Liver (tissue), 9 donors: Measurements from ENCODE around the gene CFAP97. TPM values are rescaled to one million over a fixed set of nuclear protein-coding genes. Genes with fewer than 3 reads are reported as not detected.

Experiments used
- DNase-seq: peaks from one replicate; pipeline ENCODE4 v3.0.0-alpha.2; 2017; ENCODE audit warnings: low spot score
- H3K27ac ChIP-seq, 2 donors: one replicate each; pipeline ENCODE4 v1.7.0; 2013; ENCODE audit warnings: inconsistent platforms in 2 of 2, low read length in 2 of 2, control low read depth in 1 of 2, low read depth in 1 of 2, mild to moderate bottlenecking in 1 of 2
- H3K27me3 ChIP-seq, 4 donors: one replicate each; pipeline versions ENCODE4 v1.6.1 to v1.7.0; 2013; ENCODE audit warnings: low read length in 3 of 4, inconsistent platforms in 1 of 4, mild to moderate bottlenecking in 1 of 4, moderate library complexity in 1 of 4; ENCODE audit not compliant: control insufficient read depth in 4 of 4, insufficient read depth in 4 of 4
- H3K36me3 ChIP-seq, 4 donors: one replicate each; pipeline versions ENCODE4 v1.6.1 to v1.7.0; 2013; ENCODE audit warnings: low read length in 3 of 4, mild to moderate bottlenecking in 3 of 4, low read depth in 1 of 4, moderate library complexity in 1 of 4; ENCODE audit not compliant: control insufficient read depth in 4 of 4, insufficient read depth in 3 of 4
- H3K4me1 ChIP-seq, 4 donors: one replicate each; pipeline versions ENCODE4 v1.6.1 to v1.7.0; 2013; ENCODE audit warnings: low read length in 3 of 4, mild to moderate bottlenecking in 3 of 4, moderate library complexity in 1 of 4; ENCODE audit not compliant: control insufficient read depth in 4 of 4, insufficient read depth in 4 of 4
- H3K4me3 ChIP-seq, 3 donors: one replicate each; pipeline versions ENCODE4 v1.6.1 to v1.7.0; 2013; ENCODE audit warnings: low read length in 3 of 3, control low read depth in 1 of 3, low read depth in 1 of 3, mild to moderate bottlenecking in 1 of 3
- H3K9ac ChIP-seq, 2 donors: one replicate each; pipeline ENCODE4 v1.7.0; 2013; ENCODE audit warnings: low read length in 2 of 2, mild to moderate bottlenecking in 2 of 2, moderate library complexity in 2 of 2, control low read depth in 1 of 2, low read depth in 1 of 2
- H3K9me3 ChIP-seq, 4 donors: one replicate each; pipeline versions ENCODE4 v1.6.1 to v1.7.0; 2013; ENCODE audit warnings: low read length in 3 of 4; ENCODE audit not compliant: control insufficient read depth in 4 of 4
- ATF3 ChIP-seq: IDR thresholded peaks from 2 replicates; pipeline ENCODE4 v1.6.1; 2016; ENCODE audit warnings: antibody characterized with exemption
- EGR1 ChIP-seq, 2 donors: IDR thresholded peaks; 2 replicates each; pipeline ENCODE4 v1.6.1; 2016 to 2018; ENCODE audit warnings: antibody characterized with exemption in 2 of 2, low read depth in 2 of 2
- FOXA1 ChIP-seq: IDR thresholded peaks from 2 replicates; pipeline ENCODE4 v1.6.1; 2016; ENCODE audit warnings: antibody characterized with exemption
- GABPA ChIP-seq, 2 donors: IDR thresholded peaks in 1 of 2; conservative IDR thresholded peaks in 1 of 2; 2 replicates each; pipeline ENCODE4 v1.6.1; 2016; ENCODE audit warnings: antibody characterized with exemption in 2 of 2, mild to moderate bottlenecking in 1 of 2, moderate library complexity in 1 of 2
- HNF4A ChIP-seq, 2 donors: conservative IDR thresholded peaks; 2 replicates each; pipeline ENCODE4 v1.6.1; 2016; ENCODE audit warnings: antibody characterized with exemption in 2 of 2, mild to moderate bottlenecking in 2 of 2
- HNF4G ChIP-seq: IDR thresholded peaks from 2 replicates; pipeline ENCODE4 v1.6.1; 2016; ENCODE audit warnings: antibody characterized with exemption
- JUND ChIP-seq, 2 donors: IDR thresholded peaks; 2 replicates each; pipeline ENCODE4 v1.6.1; 2016; ENCODE audit warnings: antibody characterized with exemption in 2 of 2
- REST ChIP-seq: IDR thresholded peaks from 2 replicates; pipeline ENCODE4 v1.6.1; 2016; ENCODE audit warnings: antibody characterized with exemption, mild to moderate bottlenecking
- RXRA ChIP-seq, 2 donors: IDR thresholded peaks; 2 replicates each; pipeline ENCODE4 v1.6.1; 2017 to 2018; ENCODE audit warnings: antibody characterized with exemption in 2 of 2, mild to moderate bottlenecking in 1 of 2
- TAF1 ChIP-seq: conservative IDR thresholded peaks from 2 replicates; pipeline ENCODE4 v1.6.1; 2016; ENCODE audit warnings: antibody characterized with exemption, mild to moderate bottlenecking
- YY1 ChIP-seq: IDR thresholded peaks from 2 replicates; pipeline ENCODE4 v1.6.1; 2016; ENCODE audit warnings: antibody characterized with exemption, mild to moderate bottlenecking
- WGBS: extraction: QIAGEN DNeasy Blood & Tissue Kit; methylation state at CpG from one replicate; pipeline ENCODE4 v1.1.7; 2013; 5-methylcytosine and 5-hydroxymethylcytosine counted together
- polyA plus RNA-seq, 2 donors: library from polyadenylated mRNA; stranded (reverse) in 1 of 2; unstranded in 1 of 2; fragments of 200-250 nt in 1 of 2; fragments of >200 nt in 1 of 2; fragmentation: Nextera tagmentation in 1 of 2; extraction: Ambion mirVana in 1 of 2; gene quantifications; one replicate each; pipeline versions ENCODE4 v1.2.1 to v1.2.3, GENCODE V29; 2013 to 2015
- total RNA-seq, 2 donors: library from RNA; depleted of rRNA; stranded (reverse); fragments of >200 nt; gene quantifications; one replicate each; pipeline ENCODE4 v1.2.3, GENCODE V29; 2014
- TF ChIP-seq, protein P1 (sequence below): IDR thresholded peaks from 2 replicates; pipeline ENCODE4 v1.6.1; 2016; ENCODE audit warnings: antibody characterized with exemption
- donor health status: healthy.
- donor health status: healthy.
- donor health status: healthy.
- donor health status: healthy.
- donor health status: healthy.

CFAP97 gene
- total and polyA plus RNA-seq, 4 donors = 7.5 to 30.9 (median 18.7) TPM

DNA sequence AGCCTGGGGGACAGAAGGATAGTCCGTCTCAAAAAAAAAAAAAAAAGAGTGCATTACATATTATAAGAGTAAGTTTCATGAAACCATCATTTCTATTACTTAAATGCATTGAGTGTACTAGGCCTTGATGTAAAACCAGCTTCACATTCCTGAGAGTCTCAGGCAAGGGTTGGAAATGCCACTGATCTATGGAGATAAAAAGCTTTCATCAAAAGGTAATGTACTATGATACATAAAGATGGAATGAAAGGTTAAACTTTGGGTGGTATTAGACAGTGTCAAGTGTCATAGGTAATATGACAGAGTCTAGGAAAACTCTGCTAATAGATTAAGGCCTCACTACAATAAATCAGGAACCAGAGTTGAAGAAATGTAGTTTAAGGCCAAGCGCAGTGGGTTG, 7.4 kb downstream of the CFAP97 start:
- H3K27ac ChIP-seq = no peak overlapping the region
- no peaks in the 10 kb centered on the region for H3K9me3 ChIP-seq
- H3K27me3 ChIP-seq = no peaks in the 10 kb centered on the region
- H3K9ac ChIP-seq = no peak overlapping the region
- peaks cover 0 to 10% (median 7%) of the 10 kb centered on the region in 4 donors for H3K4me1 ChIP-seq
- no peak for DNase-seq
- no peak overlapping the region for H3K4me3 ChIP-seq
- TF ChIP-seq ATF3 (no peak), GABPA (IDR thresholded peaks at IDR 0.05 in 1 of 2, conservative IDR thresholded peaks at IDR 0.05 in 1 of 2) (no peak), YY1 (no peak), FOXA1 (no peak), HNF4G (no peak), RXRA (IDR thresholded peaks at IDR 0.05) (no peak), JUND (IDR thresholded peaks at IDR 0.05) (no peak), EGR1 (IDR thresholded peaks at IDR 0.05; ENCODE audit: low read depth in 2 of 2) (no peak), TAF1 (no peak), REST (no peak), HNF4A (conservative IDR thresholded peaks at IDR 0.05) (no peak)
- TF ChIP-seq, protein P1, sequence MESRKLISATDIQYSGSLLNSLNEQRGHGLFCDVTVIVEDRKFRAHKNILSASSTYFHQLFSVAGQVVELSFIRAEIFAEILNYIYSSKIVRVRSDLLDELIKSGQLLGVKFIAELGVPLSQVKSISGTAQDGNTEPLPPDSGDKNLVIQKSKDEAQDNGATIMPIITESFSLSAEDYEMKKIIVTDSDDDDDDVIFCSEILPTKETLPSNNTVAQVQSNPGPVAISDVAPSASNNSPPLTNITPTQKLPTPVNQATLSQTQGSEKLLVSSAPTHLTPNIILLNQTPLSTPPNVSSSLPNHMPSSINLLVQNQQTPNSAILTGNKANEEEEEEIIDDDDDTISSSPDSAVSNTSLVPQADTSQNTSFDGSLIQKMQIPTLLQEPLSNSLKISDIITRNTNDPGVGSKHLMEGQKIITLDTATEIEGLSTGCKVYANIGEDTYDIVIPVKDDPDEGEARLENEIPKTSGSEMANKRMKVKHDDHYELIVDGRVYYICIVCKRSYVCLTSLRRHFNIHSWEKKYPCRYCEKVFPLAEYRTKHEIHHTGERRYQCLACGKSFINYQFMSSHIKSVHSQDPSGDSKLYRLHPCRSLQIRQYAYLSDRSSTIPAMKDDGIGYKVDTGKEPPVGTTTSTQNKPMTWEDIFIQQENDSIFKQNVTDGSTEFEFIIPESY = no peak
- whole genome bisulfite sequencing = 100% methylated on average over 2 of the region's 2 CpGs
- H3K36me3 ChIP-seq = peaks cover 0 to 2% (median 0%) of the 10 kb centered on the region in 4 donors

DNA sequence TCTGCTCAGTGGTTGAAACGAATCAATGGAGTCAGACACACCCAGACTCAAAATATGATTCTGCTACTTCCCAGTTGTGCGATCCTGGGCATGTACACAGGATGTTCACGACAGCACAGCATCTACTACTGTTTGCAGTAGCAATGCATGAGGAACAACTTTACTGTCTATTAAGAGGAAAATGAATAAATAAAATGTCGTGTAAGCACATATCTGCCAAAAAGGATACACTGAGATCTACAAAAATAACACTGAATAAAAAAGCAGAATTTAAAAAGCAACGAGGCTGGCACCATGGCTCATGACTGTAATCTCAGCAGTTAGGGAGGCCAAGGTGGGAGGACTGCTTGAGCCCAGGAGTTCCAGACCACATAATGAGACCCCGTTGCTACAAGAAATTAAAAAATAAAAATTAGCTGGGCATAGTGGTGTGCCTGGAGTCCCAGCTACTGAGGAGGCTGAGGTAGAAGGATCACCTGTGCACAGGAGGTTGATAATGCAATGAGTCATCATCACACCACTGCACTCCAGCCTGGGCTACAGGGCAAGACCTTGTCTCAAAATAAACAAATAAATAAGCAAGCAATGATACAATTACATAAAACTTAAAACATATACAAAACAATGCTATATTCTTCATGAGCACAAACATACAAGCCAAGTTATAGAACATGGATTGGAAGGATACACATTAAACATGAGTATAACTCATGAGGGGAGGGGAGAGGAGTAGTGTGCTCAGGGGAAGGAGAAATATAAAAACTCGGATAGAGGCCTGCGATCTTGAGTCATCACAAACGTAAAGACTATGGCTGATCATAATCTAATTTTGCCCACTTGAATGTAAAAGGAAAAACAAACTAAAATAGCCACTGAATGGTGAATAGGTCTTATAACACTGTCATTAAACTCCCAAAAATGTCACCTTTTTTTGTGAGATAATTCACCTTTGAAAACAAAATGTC, 8.6 kb downstream of the CFAP97 start:
- H3K27me3 ChIP-seq = no peaks in the 10 kb centered on the region
- H3K27ac ChIP-seq = no peak overlapping the region
- no peaks in the 10 kb centered on the region for H3K9me3 ChIP-seq
- H3K4me3 ChIP-seq = no peak overlapping the region
- H3K36me3 ChIP-seq = peaks cover 0 to 9% (median 5%) of the 10 kb centered on the region in 4 donors
- H3K4me1 ChIP-seq = peaks cover 0 to 2% (median 0%) of the 10 kb centered on the region in 4 donors
- TF ChIP-seq, protein P1 = no peak
- no peak for TF ChIP-seq HNF4G
- no peak overlapping the region for H3K9ac ChIP-seq
- no peak for DNase-seq
- WGBS = 84% methylated on average over 9 of the region's 9 CpGs
